Pancreas (tissue), 10 donors: Measurements from ENCODE around the gene IRF2BPL. TPM values are rescaled to one million over a fixed set of nuclear protein-coding genes. Genes with fewer than 3 reads are reported as not detected.

Source experiments
- ATAC-seq, 4 donors: fragments of 200-7000 bp; cut with Tn5 transposase; one replicate each; pipeline versions ENCODE4 v1.8.0 to v1.9.1; 2020; ENCODE audit warnings: mild to moderate bottlenecking in 4 of 4, moderate library complexity in 4 of 4
- DNase-seq, 6 donors: peaks; one replicate each; pipeline ENCODE4 v3.0.0-alpha.2; 2020
- FAIRE-seq: peaks from 2 replicates; lab custom pipeline; 2012; peaks lifted over from hg19 to GRCh38; lab: Jason Lieb, UNC
- H3K27ac ChIP-seq, 4 donors: fragments of 200-600 bp; sonication (generic); 1 replicate in 3 of 4; 2 replicates in 1 of 4; pipeline versions ENCODE4 v1.5.0 to v1.8.0; 2020
- H3K27me3 ChIP-seq, 4 donors: fragments of 200-600 bp; one replicate each; pipeline ENCODE4 v1.8.0; 2021
- H3K36me3 ChIP-seq, 3 donors: fragments of 200-600 bp; sonication (generic) in 1 of 3; one replicate each; pipeline versions ENCODE4 v1.5.0 to v1.8.0; 2020 to 2021
- H3K4me1 ChIP-seq, 3 donors: fragments of 200-600 bp; one replicate each; pipeline ENCODE4 v1.8.0; 2021
- H3K4me3 ChIP-seq, 4 donors: fragments of 200-600 bp; sonication (generic) in 2 of 4; one replicate each; pipeline versions ENCODE4 v1.5.0 to v1.8.0; 2020 to 2021
- H3K9me3 ChIP-seq, 4 donors: fragments of 200-600 bp; one replicate each; pipeline ENCODE4 v1.8.0; 2021
- WGBS, 2 donors: extraction: QIAGEN DNeasy Blood & Tissue Kit; methylation state at CpG; one replicate each; pipeline ENCODE4 v1.1.7; 2013; 5-methylcytosine and 5-hydroxymethylcytosine counted together
- intact Hi-C, 3 donors: fragments of 100-400 bp; cut with DNase I; formaldehyde crosslinking; loops; one replicate each; pipeline versions ENCODE4 v1.11.1 to v1.14.2; 2022
- polyA plus RNA-seq, 2 donors: library from polyadenylated mRNA; stranded (reverse); fragments of 200-250 nt; gene quantifications; one replicate each; pipeline ENCODE4 v1.2.3, GENCODE V29; 2013
- total RNA-seq, 6 donors: library from RNA; stranded (reverse); fragmentation: NEBNext Ultra II Directional in 4 of 6; extraction: Animal tissue kit (Norgen Biotek cat#: 25700) in 4 of 6; gene quantifications; one replicate each; pipeline versions ENCODE4 v1.2.1 to v1.2.4, GENCODE V29; 2021 to 2023
- TF ChIP-seq, protein P1 (sequence below), 4 donors: fragments of 200-600 bp; sonication (generic) in 3 of 4; IDR thresholded peaks; one replicate each; pipeline versions ENCODE4 v1.5.0 to v1.8.0; 2021; ENCODE audit warnings: antibody characterized with exemption in 4 of 4
- donor health status: healthy with polysubstance abuse.
- donor health status: DM: no; HTN: no; CAD: no; lungs with moderate emphysema.
- donor health status: DM: no; HTN: no; CAD: no.
- donor health status: control.
- donor health status: control.
- donor health status: Bipolar disorder and iron deficiency.
- donor health status: DM: yes; HTN: yes; CAD: no.
- donor health status: DM: no; HTN: no; CAD: no.
- donor health status: DM: no; HTN: no; CAD: no.
- donor health status: DM: yes; HTN: yes; CAD: no.

IRF2BPL gene
- total and polyA plus RNA-seq, 8 donors: 6.2 to 32.2 (median 19.0) TPM

DNA sequence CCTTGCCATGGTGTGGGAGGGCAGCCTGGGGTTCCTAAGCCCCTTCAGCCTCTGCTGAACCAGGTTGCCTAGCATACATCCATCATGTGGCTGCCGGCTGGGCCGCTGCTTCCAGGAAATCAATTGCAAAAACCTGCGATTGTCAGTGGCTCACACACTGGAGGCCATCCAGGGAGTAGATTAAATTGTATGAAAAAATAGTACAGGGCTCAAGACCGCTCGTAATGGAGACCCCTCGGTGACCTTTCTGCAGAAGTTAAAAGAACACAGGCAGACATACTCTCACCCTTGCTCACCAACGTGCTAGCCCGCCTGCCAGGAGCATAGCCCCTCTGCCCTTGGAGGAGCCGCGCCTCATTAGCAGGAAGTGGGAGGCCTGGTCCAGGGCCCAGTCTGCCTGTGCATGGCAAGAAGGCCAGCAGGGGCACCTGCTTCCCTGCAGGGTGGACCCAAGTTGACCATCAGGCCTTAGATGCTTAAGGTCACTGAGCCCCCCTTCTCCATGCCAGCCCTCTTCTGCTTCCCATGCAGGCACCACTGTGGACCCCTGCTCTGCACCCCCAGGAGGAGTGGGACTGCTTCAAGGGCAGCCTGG, 38.2 kb upstream of the IRF2BPL start:
- Histone ChIP-seq H3K9me3 (no peaks in the 10 kb centered on the region), H3K27ac (no peak overlapping the region), H3K36me3 (no peaks in the 10 kb centered on the region), H3K4me3 (no peak overlapping the region), H3K27me3 (no peaks in the 10 kb centered on the region), H3K4me1 (no peaks in the 10 kb centered on the region)
- FAIRE-seq (no peak), ATAC-seq (no peak), DNase-seq (no peak)
- TF ChIP-seq, protein P1, sequence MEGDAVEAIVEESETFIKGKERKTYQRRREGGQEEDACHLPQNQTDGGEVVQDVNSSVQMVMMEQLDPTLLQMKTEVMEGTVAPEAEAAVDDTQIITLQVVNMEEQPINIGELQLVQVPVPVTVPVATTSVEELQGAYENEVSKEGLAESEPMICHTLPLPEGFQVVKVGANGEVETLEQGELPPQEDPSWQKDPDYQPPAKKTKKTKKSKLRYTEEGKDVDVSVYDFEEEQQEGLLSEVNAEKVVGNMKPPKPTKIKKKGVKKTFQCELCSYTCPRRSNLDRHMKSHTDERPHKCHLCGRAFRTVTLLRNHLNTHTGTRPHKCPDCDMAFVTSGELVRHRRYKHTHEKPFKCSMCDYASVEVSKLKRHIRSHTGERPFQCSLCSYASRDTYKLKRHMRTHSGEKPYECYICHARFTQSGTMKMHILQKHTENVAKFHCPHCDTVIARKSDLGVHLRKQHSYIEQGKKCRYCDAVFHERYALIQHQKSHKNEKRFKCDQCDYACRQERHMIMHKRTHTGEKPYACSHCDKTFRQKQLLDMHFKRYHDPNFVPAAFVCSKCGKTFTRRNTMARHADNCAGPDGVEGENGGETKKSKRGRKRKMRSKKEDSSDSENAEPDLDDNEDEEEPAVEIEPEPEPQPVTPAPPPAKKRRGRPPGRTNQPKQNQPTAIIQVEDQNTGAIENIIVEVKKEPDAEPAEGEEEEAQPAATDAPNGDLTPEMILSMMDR (IDR thresholded peaks at IDR 0.05): no peak
- intact Hi-C loops: loop anchor here in 2 of 3 donors (10.0 kb wide), 2 partner anchors 152 to 182 kb away; no protein-coding TSS in a partner anchor
- 54 to 58% methylated on average over 10 of the region's 10 CpGs for WGBS, 2 donors

DNA sequence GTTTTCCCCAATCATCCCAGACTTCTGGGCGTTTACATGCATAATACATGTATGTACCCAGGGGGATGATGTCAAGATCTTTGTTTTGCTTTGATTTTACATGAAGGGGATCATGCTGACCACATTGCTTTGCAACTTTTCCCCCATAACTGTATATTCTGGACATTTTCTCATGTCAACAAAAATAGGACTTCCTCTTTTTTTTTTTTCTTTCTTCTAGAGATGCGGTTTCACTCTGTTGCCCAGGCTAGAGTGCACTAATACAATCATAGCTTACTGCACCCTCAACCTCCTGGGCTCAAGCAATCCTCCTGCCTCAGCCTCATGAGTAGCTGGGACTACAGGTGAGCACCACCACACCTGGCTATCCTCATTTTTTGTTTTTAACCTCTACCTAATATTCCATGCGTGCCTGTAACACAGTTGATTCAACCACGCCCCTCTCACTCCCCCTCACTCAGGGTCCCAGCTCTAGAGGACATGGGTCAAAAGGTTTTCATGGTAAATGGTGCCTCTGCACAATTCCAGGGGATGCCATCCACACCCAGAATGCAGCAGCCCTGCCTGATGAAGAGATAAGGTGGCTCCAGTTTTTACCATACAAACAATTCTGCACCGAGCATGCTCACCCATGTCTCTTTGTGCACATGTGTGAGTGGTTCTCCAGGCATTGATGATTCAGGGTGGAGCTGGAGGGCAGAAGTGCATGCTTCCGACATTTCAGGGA, 37.5 kb upstream of the IRF2BPL start:
- TF ChIP-seq, protein P1 (IDR thresholded peaks at IDR 0.05): no peak
- Histone ChIP-seq H3K27me3 (no peaks in the 10 kb centered on the region), H3K36me3 (no peaks in the 10 kb centered on the region), H3K4me1 (no peaks in the 10 kb centered on the region), H3K4me3 (no peak overlapping the region), H3K27ac (no peak overlapping the region), H3K9me3 (no peaks in the 10 kb centered on the region)
- ATAC-seq: no peak
- WGBS, 2 donors: 77 to 78% methylated on average over 6 of the region's 6 CpGs
- intact Hi-C loops: loop anchor here in 2 of 3 donors (10.0 kb wide), 2 partner anchors 151 to 181 kb away; no protein-coding TSS in a partner anchor
- FAIRE-seq: no peak
- DNase-seq: no peak

DNA sequence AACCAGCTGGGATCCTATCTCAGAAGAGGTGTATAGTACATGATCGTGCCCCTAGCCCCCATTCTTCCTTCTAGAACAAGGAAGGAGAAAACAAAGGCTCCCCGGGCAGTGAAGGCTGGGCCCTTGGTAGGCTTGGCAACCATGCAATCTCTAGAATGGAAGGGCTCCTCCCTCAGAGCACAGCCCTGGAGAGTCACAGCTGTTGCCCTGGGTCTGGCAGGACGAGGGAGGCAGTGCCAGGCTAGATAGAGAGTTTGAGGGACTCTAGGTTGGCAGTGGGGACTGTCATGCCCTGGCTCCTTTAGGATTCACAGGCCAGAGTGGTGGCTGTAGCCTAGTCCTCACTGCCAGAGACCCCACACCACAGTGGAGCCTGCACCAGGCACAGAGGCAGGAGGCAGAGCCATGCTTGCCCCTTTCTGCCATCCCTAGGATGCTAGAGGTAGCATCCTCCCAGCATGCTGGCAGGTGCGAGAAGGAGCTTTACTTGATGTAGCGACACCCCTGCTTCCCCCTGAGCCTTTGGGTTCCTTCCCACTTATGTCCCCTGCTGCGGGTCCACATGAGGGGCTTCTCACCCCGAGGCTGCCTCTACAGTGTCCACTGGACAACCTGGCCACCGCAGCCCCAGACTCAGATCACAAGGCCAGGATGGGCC, 36.1 kb upstream of the IRF2BPL start:
- TF ChIP-seq, protein P1 (IDR thresholded peaks at IDR 0.05): no peak
- no peaks in the 10 kb centered on the region for H3K27me3 ChIP-seq
- H3K27ac ChIP-seq: no peak overlapping the region
- no peak overlapping the region for H3K4me3 ChIP-seq
- FAIRE-seq: no peak
- intact Hi-C loops: loop anchor here in 2 of 3 donors (10.0 kb wide), 2 partner anchors 150 to 180 kb away; no protein-coding TSS in a partner anchor
- H3K4me1 ChIP-seq: no peaks in the 10 kb centered on the region
- H3K9me3 ChIP-seq: no peaks in the 10 kb centered on the region
- no peak for DNase-seq
- no peaks in the 10 kb centered on the region for H3K36me3 ChIP-seq
- WGBS, 2 donors: 69 to 73% methylated on average over 8 of the region's 8 CpGs
- ATAC-seq: peak in 1 of 4 donors; percentile 13

DNA sequence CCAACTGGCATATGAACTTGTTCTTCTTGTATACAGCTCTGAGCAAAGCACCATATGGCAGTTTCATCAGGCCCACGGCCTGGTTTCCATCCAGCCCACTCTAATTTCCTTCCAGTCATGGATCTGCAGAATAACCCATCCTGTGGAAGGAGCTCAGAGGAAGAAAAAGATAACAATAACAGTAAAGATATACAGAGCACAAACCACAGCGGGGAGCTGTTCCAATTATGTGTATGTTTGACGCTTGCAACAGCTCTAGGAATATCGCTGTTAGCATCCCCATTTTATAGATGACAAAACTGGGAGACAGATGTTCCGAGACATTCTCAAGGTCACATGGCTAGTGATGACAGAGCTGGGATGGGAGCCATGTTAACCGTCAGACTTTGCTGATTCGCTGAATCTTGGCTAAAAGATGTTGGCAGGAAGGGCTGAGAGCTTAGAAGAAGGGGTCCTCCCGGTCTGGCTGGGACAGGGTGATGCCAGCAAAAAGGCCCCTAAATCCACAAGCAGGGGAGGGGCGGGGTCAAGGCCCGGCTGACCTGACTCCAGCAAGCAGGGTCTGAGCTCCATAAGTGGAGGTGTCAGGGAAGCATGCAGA, 35.2 kb upstream of the IRF2BPL start:
- FAIRE-seq (no peak), ATAC-seq (no peak), DNase-seq (no peak)
- intact Hi-C loops: loop anchor here in 2 of 3 donors (10.0 kb wide), 2 partner anchors 149 to 179 kb away; no protein-coding TSS in a partner anchor
- H3K4me1 ChIP-seq: no peaks in the 10 kb centered on the region
- TF ChIP-seq, protein P1 (IDR thresholded peaks at IDR 0.05): no peak
- no peaks in the 10 kb centered on the region for H3K9me3 ChIP-seq
- H3K4me3 ChIP-seq: no peak overlapping the region
- H3K27me3 ChIP-seq: no peaks in the 10 kb centered on the region
- WGBS, 2 donors: 76 to 85% methylated on average over 10 of the region's 10 CpGs
- no peaks in the 10 kb centered on the region for H3K36me3 ChIP-seq
- no peak overlapping the region for H3K27ac ChIP-seq
